ENCODE data around the gene CLIP1. TPM values are rescaled to one million over a fixed set of nuclear protein-coding genes. Genes with fewer than 3 reads are reported as not detected.

The CLIP1 gene
- total and polyA plus RNA-seq, 2 of the 13 experiments (the other 11 are each of a cell fraction or from before 2014, with no cell fraction given) = 28.9 to 43.7 TPM

DNA sequence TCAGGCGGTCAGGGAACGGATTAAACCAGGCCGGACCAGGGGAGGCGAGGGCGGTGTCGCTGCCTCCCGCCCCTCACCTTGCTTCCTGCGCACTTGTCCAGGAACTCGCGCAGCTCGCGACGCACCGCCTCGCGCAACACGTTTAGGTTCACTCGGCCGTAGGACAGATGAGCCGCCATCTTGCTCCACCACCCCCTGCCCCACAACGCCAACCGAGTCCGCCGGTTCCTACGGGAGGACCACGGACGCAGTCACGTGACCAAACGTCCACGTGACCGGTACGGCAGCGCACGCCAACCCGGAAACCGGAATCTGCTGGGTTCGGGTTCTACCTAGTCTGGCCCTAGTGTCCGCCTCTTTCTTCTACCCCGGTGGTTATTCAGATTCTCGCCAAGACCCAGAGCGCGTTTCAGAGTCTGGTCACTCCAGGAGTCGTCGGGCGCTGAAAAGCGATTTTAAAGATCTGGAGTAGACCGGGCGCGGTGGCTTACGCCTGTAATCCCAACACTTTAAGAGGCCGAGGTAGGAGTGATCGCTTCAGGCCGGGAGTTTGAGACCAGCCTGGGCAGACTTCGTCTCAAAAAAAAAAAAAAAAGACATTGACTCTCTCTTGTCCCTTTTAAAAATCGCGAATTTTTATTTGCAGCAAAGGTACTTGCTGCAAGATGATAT is 156.1 kb downstream of the CLIP1 start, which contains the start of gene VPS33A (continued):
- TF ChIP-seq MZF1 (CRISPR knock-in tag; IDR thresholded peaks at IDR 0.05; ENCODE audit: borderline replicate concordance) (no peak), GTF3A (CRISPR knock-in tag; conservative IDR thresholded peaks at IDR 0.05) (peak; percentile 91), ZNF317 (CRISPR knock-in tag; IDR thresholded peaks at IDR 0.05) (peak; percentile 55; the same call in 1 of the 2 replicates), ARID2 (CRISPR knock-in tag; IDR thresholded peaks at IDR 0.05; ENCODE audit: borderline replicate concordance) (no peak), GFI1 (CRISPR knock-in tag; IDR thresholded peaks at IDR 0.05; ENCODE audit: borderline replicate concordance) (peak; percentile 20; the same call in 1 of the 2 replicates), GTF2F1 (IDR thresholded peaks at IDR 0.05; ENCODE audit: low read length) (peak; percentile 95), ZNF44 (CRISPR knock-in tag; IDR thresholded peaks at IDR 0.05) (peak; percentile 97), RARA (CRISPR knock-in tag; IDR thresholded peaks at IDR 0.05) (no peak), SRSF1 (optimal IDR thresholded peaks at IDR 0.05; ENCODE audit: low read depth, low read length) (peak; percentile 72), CBFB (CRISPR knock-in tag; IDR thresholded peaks at IDR 0.05) (peak; percentile 82), ZEB1 (IDR thresholded peaks at IDR 0.05; ENCODE audit: insufficient replicate concordance, low read depth) (peak; percentile 70), PTBP1 (IDR thresholded peaks at IDR 0.05; ENCODE audit: low read depth, low read length, poor library complexity, severe bottlenecking) (no peak), RBFOX2 (IDR thresholded peaks at IDR 0.05; ENCODE audit: low read depth, low read length) (peak; percentile 93)
- TF ChIP-seq, protein P1, sequence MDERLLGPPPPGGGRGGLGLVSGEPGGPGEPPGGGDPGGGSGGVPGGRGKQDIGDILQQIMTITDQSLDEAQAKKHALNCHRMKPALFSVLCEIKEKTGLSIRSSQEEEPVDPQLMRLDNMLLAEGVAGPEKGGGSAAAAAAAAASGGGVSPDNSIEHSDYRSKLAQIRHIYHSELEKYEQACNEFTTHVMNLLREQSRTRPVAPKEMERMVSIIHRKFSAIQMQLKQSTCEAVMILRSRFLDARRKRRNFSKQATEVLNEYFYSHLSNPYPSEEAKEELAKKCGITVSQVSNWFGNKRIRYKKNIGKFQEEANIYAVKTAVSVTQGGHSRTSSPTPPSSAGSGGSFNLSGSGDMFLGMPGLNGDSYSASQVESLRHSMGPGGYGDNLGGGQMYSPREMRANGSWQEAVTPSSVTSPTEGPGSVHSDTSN (CRISPR knock-in tag; IDR thresholded peaks at IDR 0.05) = no peak
- TF ChIP-seq, protein P2, sequence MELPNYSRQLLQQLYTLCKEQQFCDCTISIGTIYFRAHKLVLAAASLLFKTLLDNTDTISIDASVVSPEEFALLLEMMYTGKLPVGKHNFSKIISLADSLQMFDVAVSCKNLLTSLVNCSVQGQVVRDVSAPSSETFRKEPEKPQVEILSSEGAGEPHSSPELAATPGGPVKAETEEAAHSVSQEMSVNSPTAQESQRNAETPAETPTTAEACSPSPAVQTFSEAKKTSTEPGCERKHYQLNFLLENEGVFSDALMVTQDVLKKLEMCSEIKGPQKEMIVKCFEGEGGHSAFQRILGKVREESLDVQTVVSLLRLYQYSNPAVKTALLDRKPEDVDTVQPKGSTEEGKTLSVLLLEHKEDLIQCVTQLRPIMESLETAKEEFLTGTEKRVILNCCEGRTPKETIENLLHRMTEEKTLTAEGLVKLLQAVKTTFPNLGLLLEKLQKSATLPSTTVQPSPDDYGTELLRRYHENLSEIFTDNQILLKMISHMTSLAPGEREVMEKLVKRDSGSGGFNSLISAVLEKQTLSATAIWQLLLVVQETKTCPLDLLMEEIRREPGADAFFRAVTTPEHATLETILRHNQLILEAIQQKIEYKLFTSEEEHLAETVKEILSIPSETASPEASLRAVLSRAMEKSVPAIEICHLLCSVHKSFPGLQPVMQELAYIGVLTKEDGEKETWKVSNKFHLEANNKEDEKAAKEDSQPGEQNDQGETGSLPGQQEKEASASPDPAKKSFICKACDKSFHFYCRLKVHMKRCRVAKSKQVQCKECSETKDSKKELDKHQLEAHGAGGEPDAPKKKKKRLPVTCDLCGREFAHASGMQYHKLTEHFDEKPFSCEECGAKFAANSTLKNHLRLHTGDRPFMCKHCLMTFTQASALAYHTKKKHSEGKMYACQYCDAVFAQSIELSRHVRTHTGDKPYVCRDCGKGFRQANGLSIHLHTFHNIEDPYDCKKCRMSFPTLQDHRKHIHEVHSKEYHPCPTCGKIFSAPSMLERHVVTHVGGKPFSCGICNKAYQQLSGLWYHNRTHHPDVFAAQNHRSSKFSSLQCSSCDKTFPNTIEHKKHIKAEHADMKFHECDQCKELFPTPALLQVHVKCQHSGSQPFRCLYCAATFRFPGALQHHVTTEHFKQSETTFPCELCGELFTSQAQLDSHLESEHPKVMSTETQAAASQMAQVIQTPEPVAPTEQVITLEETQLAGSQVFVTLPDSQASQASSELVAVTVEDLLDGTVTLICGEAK (IDR thresholded peaks at IDR 0.05) = 0 out of 2 replicates have a peak, but pooled peaks have one; percentile 9
- TF ChIP-seq, protein P2 (CRISPR knock-in tag; IDR thresholded peaks at IDR 0.05) = peak; percentile 42; the same call in 1 of the 2 replicates
- TF ChIP-seq, protein P3, sequence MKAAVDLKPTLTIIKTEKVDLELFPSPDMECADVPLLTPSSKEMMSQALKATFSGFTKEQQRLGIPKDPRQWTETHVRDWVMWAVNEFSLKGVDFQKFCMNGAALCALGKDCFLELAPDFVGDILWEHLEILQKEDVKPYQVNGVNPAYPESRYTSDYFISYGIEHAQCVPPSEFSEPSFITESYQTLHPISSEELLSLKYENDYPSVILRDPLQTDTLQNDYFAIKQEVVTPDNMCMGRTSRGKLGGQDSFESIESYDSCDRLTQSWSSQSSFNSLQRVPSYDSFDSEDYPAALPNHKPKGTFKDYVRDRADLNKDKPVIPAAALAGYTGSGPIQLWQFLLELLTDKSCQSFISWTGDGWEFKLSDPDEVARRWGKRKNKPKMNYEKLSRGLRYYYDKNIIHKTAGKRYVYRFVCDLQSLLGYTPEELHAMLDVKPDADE (CRISPR knock-in tag; IDR thresholded peaks at IDR 0.05) = 0 out of 2 replicates have a peak, but pooled peaks have one; percentile 15
- TF ChIP-seq, protein P4, sequence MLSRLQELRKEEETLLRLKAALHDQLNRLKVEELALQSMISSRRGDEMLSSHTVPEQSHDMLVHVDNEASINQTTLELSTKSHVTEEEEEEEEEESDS (CRISPR knock-in tag; IDR thresholded peaks at IDR 0.05; ENCODE audit: borderline replicate concordance) = peak; percentile 53; the same call in 1 of the 2 replicates
